Measurements from ENCODE around the gene GTF3C5. TPM values are rescaled to one million over a fixed set of nuclear protein-coding genes. Genes with fewer than 3 reads are reported as not detected.
"Not testable (repeated sequence)": the region's sequence is repeated elsewhere in the genome, so short reads cannot be mapped to it uniquely, and the experiment has no call there.

Gene GTF3C5
- polyA plus RNA-seq, 1 of the 3 experiments (the other 2 are of a cell fraction), result 57.3 TPM

DNA sequence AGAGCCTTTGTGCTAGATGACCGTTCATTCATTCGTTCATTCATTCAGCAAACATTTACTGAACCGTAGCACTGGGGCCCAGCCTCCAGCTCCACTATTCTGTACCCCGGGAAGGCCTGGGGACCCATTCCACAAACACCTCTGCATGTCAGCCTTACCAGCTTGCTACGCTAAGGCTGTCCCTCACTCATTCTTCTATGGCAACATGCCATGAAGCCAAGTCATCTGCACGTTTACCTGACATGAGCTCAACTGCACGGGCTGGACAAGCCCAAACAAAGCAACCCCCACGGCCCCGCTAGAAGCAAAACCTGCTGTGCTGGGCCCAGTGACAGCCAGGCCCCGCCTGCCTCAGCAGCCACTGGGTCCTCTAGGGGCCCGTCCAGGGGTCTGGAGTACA lies 37.0 kb downstream of the GTF3C5 start:
- Histone ChIP-seq H3K4me1 (ENCODE audit: control insufficient read depth in 1 of 2, insufficient read depth in 2 of 2, low read depth in 1 of 2, low read length in 1 of 2) (no peaks in the 10 kb centered on the region), H3K9ac (no peak overlapping the region), H3K27me3 (ENCODE audit: insufficient read depth) (no peaks in the 10 kb centered on the region), H3K27ac (ENCODE audit: low read depth in 2 of 2, low read length in 1 of 2) (no peak overlapping the region), H3K9me3 (no peaks in the 10 kb centered on the region), H3K79me2 (ENCODE audit: insufficient read depth) (no peaks in the 10 kb centered on the region), H3K4me3 (ENCODE audit: low read depth in 2 of 2, low read length in 1 of 2) (no peak overlapping the region), H4K20me1 (ENCODE audit: insufficient read depth) (no peaks in the 10 kb centered on the region), H3K9me2 (no peaks in the 10 kb centered on the region), H3K4me2 (no peak overlapping the region), H3K36me3 (replicated peaks in 1 of 2; ENCODE audit: control insufficient read depth in 1 of 2, insufficient read depth in 2 of 2, low read length in 1 of 2) (no peaks in the 10 kb centered on the region), H3F3A (replicated peaks; ENCODE audit: insufficient read depth) (no peaks in the 10 kb centered on the region), H2AFZ (ENCODE audit: low read depth) (no peak overlapping the region)
- 87% methylated on average over 10 of the region's 11 CpGs for WGBS (ENCODE audit: low lambda C conversion rate)
- no peak for TF ChIP-seq SIN3A (IDR thresholded peaks at IDR 0.05; ENCODE audit: borderline replicate concordance, low read depth, low read length)
- ChIA-PET POLR2A (interaction anchor here (1.0 kb wide), 1 partner anchor 10 kb away, joined by 3 read pairs; no protein-coding TSS in a partner anchor), CTCF (interaction anchor here (3.3 kb wide), 1 partner anchor 80 kb away, joined by 10 read pairs; no protein-coding TSS in a partner anchor)
- no peak for DNase-seq

DNA sequence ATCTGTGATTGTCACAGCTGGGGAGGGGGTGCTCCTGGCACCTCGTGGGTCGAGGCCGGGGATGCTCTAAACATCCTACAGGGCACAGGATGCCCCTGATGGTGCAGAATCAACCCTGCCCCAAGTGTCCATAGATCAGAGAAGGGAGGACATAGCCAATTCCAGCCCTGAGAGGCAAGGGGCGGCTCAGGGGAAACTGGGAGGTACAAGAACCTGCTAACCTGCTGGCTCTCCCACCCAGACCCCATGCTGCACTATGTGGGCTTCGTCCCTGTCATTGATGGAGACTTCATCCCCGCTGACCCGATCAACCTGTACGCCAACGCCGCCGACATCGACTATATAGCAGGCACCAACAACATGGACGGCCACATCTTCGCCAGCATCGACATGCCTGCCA lies 37.6 kb downstream of the GTF3C5 start:
- H3K4me1 ChIP-seq (ENCODE audit: control insufficient read depth in 1 of 2, insufficient read depth in 2 of 2, low read depth in 1 of 2, low read length in 1 of 2); H3K4me2 ChIP-seq; H4K20me1 ChIP-seq (ENCODE audit: insufficient read depth); H3K79me2 ChIP-seq (ENCODE audit: insufficient read depth); CTCF ChIA-PET; H3K9ac ChIP-seq; H3K27ac ChIP-seq (ENCODE audit: low read depth in 2 of 2, low read length in 1 of 2); DNase-seq; H3K27me3 ChIP-seq (ENCODE audit: insufficient read depth); H3F3A ChIP-seq (replicated peaks; ENCODE audit: insufficient read depth); POLR2A ChIA-PET; H3K36me3 ChIP-seq (replicated peaks in 1 of 2; ENCODE audit: control insufficient read depth in 1 of 2, insufficient read depth in 2 of 2, low read length in 1 of 2); H3K4me3 ChIP-seq (ENCODE audit: low read depth in 2 of 2, low read length in 1 of 2); H3K9me2 ChIP-seq; H2AFZ ChIP-seq (ENCODE audit: low read depth); H3K9me3 ChIP-seq: not testable (repeated sequence)
- no CpG with 5 or more reads among the region's 15 CpGs for WGBS (ENCODE audit: low lambda C conversion rate)

DNA sequence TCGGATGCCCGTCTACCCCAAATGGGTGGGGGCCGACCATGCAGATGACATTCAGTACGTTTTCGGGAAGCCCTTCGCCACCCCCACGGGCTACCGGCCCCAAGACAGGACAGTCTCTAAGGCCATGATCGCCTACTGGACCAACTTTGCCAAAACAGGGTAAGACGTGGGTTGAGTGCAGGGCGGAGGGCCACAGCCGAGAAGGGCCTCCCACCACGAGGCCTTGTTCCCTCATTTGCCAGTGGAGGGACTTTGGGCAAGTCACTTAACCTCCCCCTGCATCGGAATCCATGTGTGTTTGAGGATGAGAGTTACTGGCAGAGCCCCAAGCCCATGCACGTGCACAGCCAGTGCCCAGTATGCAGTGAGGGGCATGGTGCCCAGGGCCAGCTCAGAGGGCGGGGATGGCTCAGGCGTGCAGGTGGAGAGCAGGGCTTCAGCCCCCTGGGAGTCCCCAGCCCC lies 39.7 kb downstream of the GTF3C5 start:
- H3K36me3 ChIP-seq (replicated peaks in 1 of 2; ENCODE audit: control insufficient read depth in 1 of 2, insufficient read depth in 2 of 2, low read length in 1 of 2); H3K27me3 ChIP-seq (ENCODE audit: insufficient read depth); H3F3A ChIP-seq (replicated peaks; ENCODE audit: insufficient read depth); H4K20me1 ChIP-seq (ENCODE audit: insufficient read depth); POLR2A ChIA-PET; H3K4me2 ChIP-seq; H3K79me2 ChIP-seq (ENCODE audit: insufficient read depth); H3K4me1 ChIP-seq (ENCODE audit: control insufficient read depth in 1 of 2, insufficient read depth in 2 of 2, low read depth in 1 of 2, low read length in 1 of 2); H3K27ac ChIP-seq (ENCODE audit: low read depth in 2 of 2, low read length in 1 of 2); CTCF ChIA-PET; H3K9ac ChIP-seq; H3K9me3 ChIP-seq; H3K4me3 ChIP-seq (ENCODE audit: low read depth in 2 of 2, low read length in 1 of 2); H2AFZ ChIP-seq (ENCODE audit: low read depth); DNase-seq; H3K9me2 ChIP-seq: not testable (repeated sequence)
- WGBS (ENCODE audit: low lambda C conversion rate), result 91% methylated on average over 7 of the region's 17 CpGs

DNA sequence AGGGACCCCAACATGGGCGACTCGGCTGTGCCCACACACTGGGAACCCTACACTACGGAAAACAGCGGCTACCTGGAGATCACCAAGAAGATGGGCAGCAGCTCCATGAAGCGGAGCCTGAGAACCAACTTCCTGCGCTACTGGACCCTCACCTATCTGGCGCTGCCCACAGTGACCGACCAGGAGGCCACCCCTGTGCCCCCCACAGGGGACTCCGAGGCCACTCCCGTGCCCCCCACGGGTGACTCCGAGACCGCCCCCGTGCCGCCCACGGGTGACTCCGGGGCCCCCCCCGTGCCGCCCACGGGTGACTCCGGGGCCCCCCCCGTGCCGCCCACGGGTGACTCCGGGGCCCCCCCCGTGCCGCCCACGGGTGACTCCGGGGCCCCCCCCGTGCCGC lies 40.2 kb downstream of the GTF3C5 start:
- H3K79me2 ChIP-seq (ENCODE audit: insufficient read depth); POLR2A ChIA-PET; H3K4me3 ChIP-seq (ENCODE audit: low read depth in 2 of 2, low read length in 1 of 2); H3K4me1 ChIP-seq (ENCODE audit: control insufficient read depth in 1 of 2, insufficient read depth in 2 of 2, low read depth in 1 of 2, low read length in 1 of 2); H3K4me2 ChIP-seq; DNase-seq; H3K36me3 ChIP-seq (replicated peaks in 1 of 2; ENCODE audit: control insufficient read depth in 1 of 2, insufficient read depth in 2 of 2, low read length in 1 of 2); H3K27me3 ChIP-seq (ENCODE audit: insufficient read depth); CTCF ChIA-PET; H3K9ac ChIP-seq; H3F3A ChIP-seq (replicated peaks; ENCODE audit: insufficient read depth); H4K20me1 ChIP-seq (ENCODE audit: insufficient read depth); H3K9me2 ChIP-seq; H3K27ac ChIP-seq (ENCODE audit: low read depth in 2 of 2, low read length in 1 of 2); H2AFZ ChIP-seq (ENCODE audit: low read depth); H3K9me3 ChIP-seq: not testable (repeated sequence)
- WGBS (ENCODE audit: low lambda C conversion rate), result 62% methylated on average over 6 of the region's 31 CpGs

All from SK-N-SH (cell line).